Measurements from ENCODE around the gene VPS9D1.

Gene VPS9D1

DNA sequence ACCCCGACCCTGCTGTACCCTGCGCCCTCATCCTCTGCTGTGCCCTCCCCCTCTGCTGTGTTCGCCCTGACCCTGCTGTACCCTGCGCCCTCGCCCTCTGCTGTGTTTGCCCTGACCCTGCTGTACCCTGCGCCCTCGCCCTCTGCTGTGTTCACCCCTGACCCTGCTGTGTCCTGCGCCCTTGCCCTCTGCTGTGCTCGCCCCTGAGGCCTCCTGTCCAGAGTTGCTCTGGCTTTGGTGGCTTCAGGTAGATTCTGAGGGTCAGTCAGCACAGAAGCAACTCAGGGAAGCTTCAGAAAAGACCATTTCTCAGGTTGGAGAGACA, 12.2 kb upstream of the VPS9D1 start:
- DNase-seq (ENCODE audit: low spot score), result no peak

- no peak for DNase-seq (ENCODE audit: low spot score)
Observed at GRCh38 chr16:89732142-89732917, 11.6 kb upstream of the VPS9D1 start.

DNA sequence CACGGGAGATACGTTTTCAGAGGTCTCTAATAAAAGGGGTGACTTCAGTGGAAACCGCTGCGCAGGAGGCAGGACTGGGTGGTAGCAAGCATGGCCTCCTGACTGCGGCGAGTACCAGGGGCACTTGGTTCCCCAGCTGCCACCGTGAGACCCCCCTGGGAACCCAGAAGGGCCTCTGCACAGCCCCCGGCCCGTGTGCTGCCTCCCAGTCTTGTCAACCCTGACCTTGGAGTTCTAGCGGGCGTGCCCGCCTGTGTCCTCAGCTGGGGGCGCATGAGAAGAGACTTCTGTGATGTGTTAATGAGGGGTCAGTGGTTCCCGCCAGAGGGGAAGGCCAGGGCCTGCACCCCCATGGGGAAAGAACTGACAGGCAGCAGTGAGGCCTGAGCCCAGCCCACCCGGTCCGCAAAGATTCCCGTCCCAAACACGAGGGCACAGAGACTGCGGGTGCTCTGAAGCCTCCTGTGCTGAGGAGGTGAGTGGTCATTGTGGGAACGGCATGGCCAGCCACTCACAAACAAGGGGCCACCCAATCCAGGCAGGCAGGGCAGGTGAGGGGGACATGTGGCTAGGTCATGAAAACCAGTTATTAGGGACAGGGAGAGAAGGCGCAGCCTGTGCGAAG, 10.0 kb upstream of the VPS9D1 start:
- DNase-seq (ENCODE audit: low spot score), result no peak

- DNase-seq (ENCODE audit: low spot score), result no peak
Observed at GRCh38 chr16:89729863-89730593, 9.3 kb upstream of the VPS9D1 start.

GRCh38 chr16:89729293-89729692, 8.6 kb upstream of the VPS9D1 start:
- DNase-seq (ENCODE audit: low spot score), result no peak

- DNase-seq (ENCODE audit: low spot score), result no peak
Observed at GRCh38 chr16:89727406-89728120, 6.9 kb upstream of the VPS9D1 start.

- DNase-seq (ENCODE audit: low spot score), result peak; percentile 86
Observed at GRCh38 chr16:89723279-89724250, 2.9 kb upstream of the VPS9D1 start.

GRCh38 chr16:89722392-89723278, 1.9 kb upstream of the VPS9D1 start:
- peak; percentile 77 for DNase-seq (ENCODE audit: low spot score)

GRCh38 chr16:89721546-89722391, 1.1 kb upstream of the VPS9D1 start:
- DNase-seq (ENCODE audit: low spot score), result peak; percentile 90

GRCh38 chr16:89720551-89720812, 216 bp downstream of the VPS9D1 start:
- no peak for DNase-seq (ENCODE audit: low spot score)

DNA sequence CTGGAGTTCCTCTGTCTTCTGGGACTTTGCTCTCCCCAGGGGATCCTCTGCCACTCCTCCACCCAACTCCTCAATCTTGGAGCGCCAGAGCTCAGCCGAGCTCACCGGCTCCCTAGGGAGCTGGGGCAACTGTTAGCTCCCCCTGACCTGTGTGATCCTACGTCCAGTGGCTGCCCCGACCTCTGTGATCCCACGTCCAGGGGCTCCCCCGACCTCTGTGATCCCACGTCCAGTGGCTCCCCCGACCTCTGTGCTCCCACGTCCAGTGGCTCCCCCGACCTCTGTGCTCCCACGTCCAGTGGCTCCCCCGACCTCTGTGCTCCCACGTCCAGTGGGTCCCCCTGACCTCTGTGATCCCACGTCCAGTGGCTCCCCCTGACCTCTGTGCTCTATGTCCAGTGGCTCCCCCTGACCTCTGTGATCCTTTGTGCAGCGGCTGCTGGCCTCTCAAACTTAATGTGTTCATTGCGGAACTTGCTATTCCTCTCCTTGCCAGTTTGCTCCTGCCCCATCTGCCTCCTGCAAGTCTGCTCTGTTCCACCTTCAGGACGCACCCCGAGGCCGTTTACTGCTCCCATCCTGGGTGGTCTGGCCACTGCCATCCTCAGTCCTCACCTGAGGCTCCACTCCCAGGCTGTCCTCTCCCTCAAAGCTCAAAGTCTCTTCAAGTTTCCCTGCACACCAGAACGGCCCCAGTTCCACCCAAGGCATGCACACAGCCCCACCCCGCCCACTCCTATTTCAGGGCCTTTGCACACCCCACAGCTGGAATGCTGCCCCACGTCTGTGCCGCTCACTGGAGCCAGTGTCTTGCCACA, 2.8 kb downstream of the VPS9D1 start:
- DNase-seq (ENCODE audit: low spot score), result no peak

- no peak for DNase-seq (ENCODE audit: low spot score)
Observed at GRCh38 chr16:89716916-89717687, 3.6 kb downstream of the VPS9D1 start.

DNA sequence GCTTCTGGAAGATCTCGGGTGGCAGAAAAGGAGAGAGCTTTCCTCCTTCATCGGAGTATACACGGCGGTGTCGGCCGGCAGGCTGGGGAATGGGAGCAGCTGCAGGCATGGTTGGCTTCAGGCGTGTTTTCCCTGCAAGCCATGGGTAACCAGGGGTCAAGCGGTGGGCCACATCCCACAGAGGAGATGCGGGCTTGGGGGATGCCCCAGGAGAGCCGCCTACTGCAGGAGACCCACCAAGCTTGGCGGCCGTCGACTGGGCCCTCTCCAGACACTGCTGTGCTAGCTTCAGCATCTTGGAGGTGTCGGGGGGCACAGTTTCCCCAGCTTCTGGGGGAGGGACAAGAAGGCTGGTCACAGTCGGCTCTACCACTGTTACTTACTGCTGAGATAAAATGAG, 4.2 kb downstream of the VPS9D1 start:
- no peak for DNase-seq (ENCODE audit: low spot score)

DNA sequence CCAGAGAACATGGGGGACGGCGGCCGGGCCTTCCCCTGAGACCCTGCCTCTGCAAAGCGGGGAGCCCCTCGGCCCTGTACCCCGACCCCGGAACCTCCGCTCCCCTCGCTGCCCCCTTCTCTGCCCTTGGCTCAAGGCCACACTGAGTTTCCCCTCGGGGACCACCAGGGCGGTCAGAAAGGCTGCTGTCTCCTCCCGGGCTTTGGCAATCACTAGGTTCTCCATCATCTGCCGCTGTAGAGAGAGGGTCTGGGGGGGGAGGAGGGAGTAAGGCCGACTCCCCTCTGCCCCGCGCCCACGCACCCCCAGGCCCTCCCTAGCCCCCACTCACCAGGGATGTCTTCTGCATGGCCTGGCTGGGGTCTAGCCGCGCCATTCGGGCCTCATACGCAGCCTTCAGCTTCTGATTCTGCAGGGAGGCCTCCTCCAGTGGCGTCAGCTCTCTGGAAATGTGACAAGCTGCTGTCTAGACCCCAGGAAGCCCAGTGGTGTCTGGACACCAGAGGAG, 8.4 kb downstream of the VPS9D1 start:
- DNase-seq (ENCODE audit: low spot score), result no peak

DNA sequence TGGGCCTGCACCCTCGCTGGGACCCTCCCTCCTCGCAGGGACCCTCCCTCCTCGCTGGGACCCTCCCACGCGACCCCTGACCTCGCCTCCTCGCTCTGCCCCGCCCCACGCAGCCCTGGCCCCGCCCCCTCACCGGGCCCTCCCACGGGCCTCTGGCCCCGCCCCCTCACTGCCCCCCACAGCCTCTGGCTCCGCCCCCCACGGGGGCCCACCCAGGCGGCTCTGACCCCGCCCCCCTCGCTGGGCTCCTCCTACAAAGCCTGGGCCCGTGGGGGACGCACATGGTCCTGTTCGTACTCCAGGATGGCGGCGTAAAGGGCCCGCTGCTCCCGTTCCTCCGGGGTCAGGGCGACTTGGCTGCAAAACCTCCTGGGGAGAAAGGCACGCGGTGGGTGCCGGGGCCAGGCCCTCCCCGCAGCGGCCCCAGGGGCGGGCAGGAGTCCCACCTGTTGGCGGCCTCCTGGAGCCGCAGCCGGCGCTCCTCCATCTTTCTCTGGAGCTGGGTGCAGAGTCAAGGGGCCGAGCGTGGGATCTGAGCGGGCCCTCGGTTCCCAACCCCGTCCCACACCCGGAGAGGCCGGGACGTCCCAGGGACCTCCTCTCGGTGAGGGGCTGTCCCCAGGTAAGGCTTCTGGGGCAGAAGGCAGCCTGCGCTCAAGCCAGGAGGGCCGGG, 9.0 kb downstream of the VPS9D1 start:
- DNase-seq (ENCODE audit: low spot score), result peak; percentile 62

DNA sequence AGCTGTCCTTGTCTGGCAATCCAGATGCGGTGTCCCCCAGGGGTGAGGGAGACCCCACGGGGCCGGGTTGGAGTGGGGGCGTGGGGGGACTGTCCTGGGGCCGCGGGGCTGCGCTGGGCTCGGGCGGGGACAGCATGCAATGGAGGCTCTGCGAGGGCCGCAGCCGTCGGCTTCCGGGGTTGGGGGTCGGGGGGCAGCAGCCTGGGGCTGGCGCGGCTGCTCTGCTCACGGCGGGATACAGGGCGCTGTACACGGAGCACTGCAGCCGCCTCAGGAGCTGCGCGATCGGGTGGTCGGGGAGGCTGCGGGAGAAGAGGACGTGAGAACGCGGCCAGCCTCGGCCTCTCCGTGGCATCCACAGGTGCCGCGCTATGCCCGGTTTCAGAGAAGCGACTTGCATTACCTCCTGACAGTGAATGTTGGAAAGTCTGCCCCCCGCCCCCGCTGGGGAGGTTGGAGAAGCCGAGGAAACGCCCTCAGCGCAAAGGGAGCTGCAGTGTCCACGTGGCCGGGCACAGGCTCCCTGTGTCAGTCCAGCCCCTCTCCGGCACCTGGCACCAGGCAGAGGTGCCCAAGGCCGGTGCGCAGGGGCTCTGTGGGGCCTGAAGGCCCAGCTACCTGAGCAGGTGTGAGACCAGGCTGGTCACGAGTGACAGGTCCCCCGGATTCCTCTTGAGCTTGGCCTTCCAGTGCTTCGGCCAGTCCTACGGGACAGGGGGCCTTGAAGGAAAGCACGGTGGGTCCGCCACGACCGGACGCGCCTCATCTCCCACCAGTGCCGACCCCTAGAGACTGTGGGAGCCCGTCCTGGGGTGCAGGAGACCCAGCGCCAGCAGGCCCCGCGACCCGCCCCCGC, 9.8 kb downstream of the VPS9D1 start:
- DNase-seq (ENCODE audit: low spot score), result no peak

Data from CD4-positive, alpha-beta T cell treated with Interleukin-6 at 100 ng/mL for 8 hours (primary cell).